PFSK-1 (cell line): ENCODE results near the gene SLC50A1.

Experiments used
- FOXP2 ChIP-seq: optimal IDR thresholded peaks from 2 replicates; pipeline ENCODE3; 2011; ENCODE audit warnings: borderline replicate concordance, control low read depth, inconsistent platforms; ENCODE audit not compliant: insufficient read depth; ENCODE audit errors: extremely low read length, extremely low read depth
- POLR2AphosphoS5 ChIP-seq: IDR thresholded peaks from 2 replicates; pipeline ENCODE4 v1.6.1; 2012; ENCODE audit warnings: low read depth, mild to moderate bottlenecking, control low read depth, low read length, moderate library complexity
- REST ChIP-seq, 2 experiments: IDR thresholded peaks; 2 replicates each; pipeline versions ENCODE4 v1.6.1 to v1.8.0; 2011 to 2012; ENCODE audit warnings: low read depth in 2 of 2, low read length in 2 of 2, control low read depth in 1 of 2, inconsistent platforms in 1 of 2, mild to moderate bottlenecking in 1 of 2, moderate library complexity in 1 of 2; ENCODE audit not compliant: insufficient read depth in 1 of 2
- SIN3A ChIP-seq: IDR thresholded peaks from 2 replicates; pipeline ENCODE4 v1.6.1; 2012; ENCODE audit warnings: mild to moderate bottlenecking, low read length, moderate library complexity, borderline replicate concordance; ENCODE audit not compliant: insufficient read depth
- TAF1 ChIP-seq: IDR thresholded peaks from 2 replicates; pipeline ENCODE4 v1.6.1; 2012; ENCODE audit warnings: low read length, control low read depth, borderline replicate concordance; ENCODE audit not compliant: insufficient read depth

- TF ChIP-seq REST (IDR thresholded peaks at IDR 0.05; ENCODE audit: insufficient read depth in 1 of 2, low read depth in 2 of 2, low read length in 2 of 2) (no peak), FOXP2 (no peak), TAF1 (no peak), POLR2AphosphoS5 (no peak), SIN3A (no peak)
These were observed 40.3 kb downstream of the SLC50A1 start for GRCh38 chr1:155175927-155176371.
